H1 (cell line): ENCODE results near the gene FCAMR. TPM values are rescaled to one million over a fixed set of nuclear protein-coding genes. Genes with fewer than 3 reads are reported as not detected.

Source experiments
- CTCF ChIA-PET: fragments of 300-600 bp; sonication (Branson Sonifier 250); formaldehyde crosslinking; loops from one replicate; lab custom pipeline; 2021; ENCODE audit not compliant: partially characterized antibody; lab: Charles Lee
- POLR2A ChIA-PET: fragments of 300-600 bp; sonication (Branson Sonifier 250); formaldehyde crosslinking; loops from one replicate; lab custom pipeline; 2021; ENCODE audit warnings: inconsistent platforms; ENCODE audit not compliant: partially characterized antibody; lab: Charles Lee
- DNase-seq, 2 experiments: peaks; one replicate each; pipeline versions ENCODE4 v3.0.0 to v3.0.0-alpha.2; 2010 to 2022; ENCODE audit warnings: low spot score in 2 of 2, low read depth in 1 of 2, mixed read lengths in 1 of 2
- FAIRE-seq: peaks from 2 replicates; lab custom pipeline; 2011; peaks lifted over from hg19 to GRCh38; lab: Jason Lieb, UNC
- H2AFZ ChIP-seq: 2 replicates; pipeline ENCODE4 v1.8.1; 2012; ENCODE audit warnings: low read length, inconsistent platforms
- H2AK5ac ChIP-seq: 2 replicates; pipeline ENCODE4 v1.6.1; 2013; ENCODE audit warnings: low read depth, low read length
- H2BK120ac ChIP-seq: replicated peaks from 2 replicates; pipeline ENCODE3; 2013; ENCODE audit warnings: low read depth, low read length, inconsistent platforms
- H2BK12ac ChIP-seq: 2 replicates; pipeline ENCODE4 v1.6.1; 2013; ENCODE audit warnings: low read depth, low read length
- H2BK15ac ChIP-seq: 2 replicates; pipeline ENCODE4 v1.6.1; 2013; ENCODE audit warnings: low read length
- H2BK20ac ChIP-seq: 2 replicates; pipeline ENCODE4 v1.6.1; 2013; ENCODE audit warnings: low read length
- H2BK5ac ChIP-seq: 2 replicates; pipeline ENCODE4 v1.6.1; 2013; ENCODE audit warnings: low read depth, low read length
- H3K14ac ChIP-seq: 2 replicates; pipeline ENCODE4 v1.6.1; 2013; ENCODE audit warnings: inconsistent platforms; ENCODE audit not compliant: insufficient read length
- H3K18ac ChIP-seq: 2 replicates; pipeline ENCODE4 v1.6.1; 2013; ENCODE audit warnings: low read length; ENCODE audit errors: extremely low read depth
- H3K23ac ChIP-seq: 2 replicates; pipeline ENCODE4 v1.6.1; 2013; ENCODE audit warnings: inconsistent platforms; ENCODE audit not compliant: insufficient read length
- H3K23me2 ChIP-seq: 2 replicates; pipeline ENCODE4 v1.6.1; 2013; ENCODE audit warnings: low read depth, low read length
- H3K27ac ChIP-seq: 2 replicates; pipeline ENCODE4 v1.6.1; 2011; ENCODE audit warnings: low read depth, low read length, inconsistent platforms
- H3K27me3 ChIP-seq, 4 experiments: replicated peaks in 1 of 4; 1 replicate in 1 of 4; 2 replicates in 3 of 4; pipeline versions ENCODE4 v1.6.1 to v1.8.1; 2011 to 2013; ENCODE audit warnings: low read length in 3 of 4, mild to moderate bottlenecking in 3 of 4, inconsistent platforms in 2 of 4, mixed read lengths in 2 of 4, moderate library complexity in 1 of 4; ENCODE audit not compliant: control insufficient read depth in 3 of 4, insufficient read depth in 3 of 4; ENCODE audit errors: extremely low read depth in 1 of 4
- H3K36me3 ChIP-seq, 4 experiments: 2 replicates each; pipeline versions ENCODE4 v1.6.1 to v1.8.1; 2011 to 2013; ENCODE audit warnings: mild to moderate bottlenecking in 4 of 4, low read length in 3 of 4, moderate library complexity in 2 of 4, control low read depth in 1 of 4, inconsistent platforms in 1 of 4; ENCODE audit not compliant: insufficient read depth in 4 of 4, control insufficient read depth in 2 of 4
- H3K4ac ChIP-seq: replicated peaks from 2 replicates; pipeline ENCODE3; 2013; ENCODE audit warnings: low read length, low read depth, mixed read lengths, inconsistent platforms; ENCODE audit not compliant: insufficient read length
- H3K4me1 ChIP-seq, 4 experiments: replicated peaks in 1 of 4; 1 replicate in 1 of 4; 2 replicates in 3 of 4; pipeline versions ENCODE4 v1.6.1 to v1.8.1; 2011 to 2013; ENCODE audit warnings: low read length in 3 of 4, inconsistent platforms in 2 of 4, mixed read lengths in 1 of 4; ENCODE audit not compliant: insufficient read depth in 4 of 4, control insufficient read depth in 3 of 4
- H3K4me2 ChIP-seq, 2 experiments: 2 replicates each; pipeline versions ENCODE4 v1.6.1 to v1.8.1; 2011 to 2013; ENCODE audit warnings: low read depth in 2 of 2, low read length in 2 of 2, control low read depth in 1 of 2, inconsistent platforms in 1 of 2, mild to moderate bottlenecking in 1 of 2; ENCODE audit not compliant: insufficient read depth in 1 of 2
- H3K4me3 ChIP-seq, 4 experiments: fragments of 200-600, 300-600 bp in 1 of 4; sonication (generic), shearing (Covaris generic), sonication (Bioruptor Twin) in 1 of 4; 2 replicates each; pipeline versions ENCODE4 v1.5.1 to v1.8.1; 2011 to 2016; ENCODE audit warnings: low read length in 4 of 4, low read depth in 3 of 4, control low read depth in 2 of 4, inconsistent platforms in 2 of 4, mild to moderate bottlenecking in 2 of 4, mixed read lengths in 1 of 4, moderate library complexity in 1 of 4; ENCODE audit not compliant: insufficient read depth in 2 of 4; ENCODE audit errors: extremely low read depth in 1 of 4
- H3K56ac ChIP-seq: replicated peaks from 2 replicates; pipeline ENCODE3; 2013; ENCODE audit warnings: low read depth, mild to moderate bottlenecking, mixed read lengths, low read length, inconsistent platforms; ENCODE audit not compliant: insufficient read length
- H3K79me1 ChIP-seq: 2 replicates; pipeline ENCODE4 v1.6.1; 2013; ENCODE audit warnings: low read depth, low read length, control low read depth
- H3K79me2 ChIP-seq, 2 experiments: 2 replicates each; pipeline versions ENCODE4 v1.6.1 to v1.8.1; 2012 to 2013; ENCODE audit warnings: low read length in 2 of 2, mild to moderate bottlenecking in 2 of 2, inconsistent platforms in 1 of 2; ENCODE audit not compliant: insufficient read depth in 2 of 2, control insufficient read depth in 1 of 2
- H3K9ac ChIP-seq, 4 experiments: replicated peaks in 1 of 4; 1 replicate in 1 of 4; 2 replicates in 3 of 4; pipeline versions ENCODE4 v1.6.1 to v1.8.1; 2011 to 2013; ENCODE audit warnings: low read depth in 3 of 4, low read length in 3 of 4, control low read depth in 2 of 4, mild to moderate bottlenecking in 2 of 4, moderate library complexity in 2 of 4, inconsistent platforms in 1 of 4; ENCODE audit errors: extremely low read depth in 1 of 4
- H3K9me3 ChIP-seq, 2 experiments: 2 replicates each; pipeline versions ENCODE4 v1.6.1 to v1.8.1; 2012 to 2013; ENCODE audit warnings: mild to moderate bottlenecking in 2 of 2, moderate library complexity in 2 of 2, control low read depth in 1 of 2, inconsistent platforms in 1 of 2, low read depth in 1 of 2, low read length in 1 of 2, mixed read lengths in 1 of 2; ENCODE audit not compliant: insufficient read depth in 2 of 2
- H4K20me1 ChIP-seq, 2 experiments: replicated peaks in 1 of 2; 2 replicates each; pipeline versions ENCODE3 to v1.8.1; 2011 to 2013; ENCODE audit warnings: inconsistent platforms in 2 of 2, low read length in 2 of 2, mild to moderate bottlenecking in 1 of 2; ENCODE audit not compliant: insufficient read depth in 2 of 2, control insufficient read depth in 1 of 2
- H4K5ac ChIP-seq: 2 replicates; pipeline ENCODE4 v1.6.1; 2013; ENCODE audit warnings: low read length, low read depth, mixed read lengths, inconsistent platforms; ENCODE audit not compliant: insufficient read length
- H4K8ac ChIP-seq: 2 replicates; pipeline ENCODE4 v1.8.0; 2013; ENCODE audit warnings: mild to moderate bottlenecking, moderate library complexity, low read length, inconsistent platforms; ENCODE audit not compliant: insufficient read depth; ENCODE audit errors: extremely low read depth
- H4K91ac ChIP-seq: replicated peaks from 2 replicates; pipeline ENCODE3; 2013; ENCODE audit warnings: low read length, mixed read lengths, inconsistent platforms; ENCODE audit not compliant: insufficient read length
- GTF2F1 ChIP-seq: IDR thresholded peaks from 2 replicates; pipeline ENCODE4 v1.6.1; 2012; ENCODE audit warnings: low read depth, low read length, improper control_type of control experiment, borderline replicate concordance
- RFX5 ChIP-seq: IDR thresholded peaks from 2 replicates; pipeline ENCODE4 v1.6.1; 2011; ENCODE audit warnings: low read depth, low read length, improper control_type of control experiment, borderline replicate concordance
- SP2 ChIP-seq: IDR thresholded peaks from 2 replicates; pipeline ENCODE4 v1.6.1; 2012; ENCODE audit warnings: mild to moderate bottlenecking, low read length, inconsistent platforms
- WGBS, 2 experiments: shearing (Covaris generic) in 1 of 2; methylation state at CpG; one replicate each; pipeline versions ENCODE4 v1.1.6 to v1.1.7; 2013 to 2015; ENCODE audit warnings: low lambda C conversion rate in 2 of 2, mixed read lengths in 2 of 2, inconsistent platforms in 1 of 2, low coverage in 1 of 2, missing lambda C conversion rate in 1 of 2; ENCODE audit not compliant: insufficient replicate concordance in 2 of 2, insufficient coverage in 1 of 2, insufficient read length in 1 of 2; ENCODE audit errors: extremely low coverage in 1 of 2, missing lambda C conversion rate in 1 of 2; 5-methylcytosine and 5-hydroxymethylcytosine counted together
- polyA plus RNA-seq, 7 experiments: library from polyadenylated mRNA; depleted of rRNA in 3 of 7; stranded (reverse) in 5 of 7; unstranded in 2 of 7; fragments of >200 nt in 5 of 7; fragments of 200-250 nt in 2 of 7; gene quantifications; 1 replicate in 5 of 7; 2 replicates in 1 of 7; 4 replicates in 1 of 7; pipeline versions ENCODE4 v1.2.1 to v1.2.3, GENCODE V29; 2011 to 2013; ENCODE audit warnings: missing spikeins in 2 of 7, mixed read lengths in 2 of 7
- total RNA-seq: library from RNA; stranded (reverse); fragmentation: NEBNext Ultra II Directional; extraction: Animal tissue kit (Norgen Biotek cat#: 25700); gene quantifications from 2 replicates; pipeline ENCODE4 v1.2.1, GENCODE V29; 2021

Gene FCAMR
- total and polyA plus RNA-seq, 2 of the 8 experiments (the other 6 are each of a cell fraction or from before 2014, with no cell fraction given), result not detected

- no peak overlapping the region for H2BK20ac ChIP-seq
- H2BK12ac ChIP-seq, result no peak overlapping the region
- no peaks in the 10 kb centered on the region for H3K9me3 ChIP-seq
- no peak overlapping the region for H3K4ac ChIP-seq
- H4K91ac ChIP-seq, result no peak overlapping the region
- TF ChIP-seq GTF2F1 (no peak), SP2 (no peak), RFX5 (no peak)
- ChIA-PET POLR2A (no interaction called here), CTCF (interaction anchor here (8.9 kb wide), 1 partner anchor 37 kb away, joined by 188 read pairs; no protein-coding TSS in a partner anchor)
- no peak overlapping the region for H3K23ac ChIP-seq
- H3K27me3 ChIP-seq, result no peaks in the 10 kb centered on the region
- H2BK15ac ChIP-seq, result no peak overlapping the region
- H3K4me1 ChIP-seq, result peaks cover 0 to 2% (median 0%) of the 10 kb centered on the region in 4 experiments; a peak in 1 of 7 replicates
- no peaks in the 10 kb centered on the region for H4K20me1 ChIP-seq
- no peak for DNase-seq
- no peak overlapping the region for H3K56ac ChIP-seq
- no peak overlapping the region for H3K14ac ChIP-seq
- no peaks in the 10 kb centered on the region for H3K79me2 ChIP-seq
- H3K27ac ChIP-seq, result no peak overlapping the region
- no peak overlapping the region for H3K18ac ChIP-seq
- H3K4me2 ChIP-seq, result no peak overlapping the region
- H3K36me3 ChIP-seq, result no peaks in the 10 kb centered on the region
- H4K5ac ChIP-seq, result no peak overlapping the region
- FAIRE-seq, result no peak
- H3K4me3 ChIP-seq, result no peak overlapping the region
- no peaks in the 10 kb centered on the region for H3K79me1 ChIP-seq
- H3K9ac ChIP-seq, result no peak overlapping the region
- no peak overlapping the region for H2AFZ ChIP-seq
- no peak overlapping the region for H2BK5ac ChIP-seq
- WGBS, 2 experiments, result 85% methylated on average over 1 of the region's 1 CpG; no CpG with 5 or more reads in 1 of the 2 experiments
- H2BK120ac ChIP-seq, result no peak overlapping the region
- H3K23me2 ChIP-seq, result no peaks in the 10 kb centered on the region
- H2AK5ac ChIP-seq, result no peak overlapping the region
- H4K8ac ChIP-seq, result no peak overlapping the region
Observed at GRCh38 chr1:206975306-206975705, 5.0 kb upstream of the FCAMR start.
